A549 (cell line): ENCODE data around the gene KCNG2.

Experiments
- CBX8 ChIP-seq: fragments of 200-600 bp; sonication (generic); IDR thresholded peaks from 2 replicates; pipeline ENCODE4 v1.6.1; 2016
- CTCF ChIP-seq: fragments of >200 bp; sonication (Bioruptor Twin); formaldehyde crosslinking; IDR thresholded peaks from 3 replicates; pipeline ENCODE4 v1.5.1; 2016
- GATA3 ChIP-seq: IDR thresholded peaks from 2 replicates; pipeline ENCODE4 v1.6.1; 2012; ENCODE audit warnings: borderline replicate concordance
- HDAC2 ChIP-seq: fragments of 200-600 bp; sonication (generic); IDR thresholded peaks from 2 replicates; pipeline ENCODE4 v1.6.1; 2016
- JUN ChIP-seq, 2 experiments: fragments of >200 bp; sonication (Bioruptor Twin); formaldehyde crosslinking; IDR thresholded peaks; 2 replicates in 1 of 2; 3 replicates in 1 of 2; pipeline ENCODE4 v1.6.1; 2016 to 2017
- JUNB ChIP-seq: fragments of >200 bp; sonication (Bioruptor Twin); formaldehyde crosslinking; IDR thresholded peaks from 2 replicates; pipeline ENCODE4 v1.6.1; 2016
- MAX ChIP-seq: IDR thresholded peaks from 2 replicates; pipeline ENCODE4 v1.6.1; 2012
- MAZ ChIP-seq: fragments of 150-350 bp; IDR thresholded peaks from 2 replicates; pipeline ENCODE4 v1.6.1; 2014; ENCODE audit warnings: antibody characterized with exemption, low read depth, low read length, borderline replicate concordance
- PBX3 ChIP-seq: IDR thresholded peaks from 2 replicates; pipeline ENCODE4 v1.6.1; 2012
- POLR2A ChIP-seq: IDR thresholded peaks from 2 replicates; pipeline ENCODE4 v1.6.1; 2012; ENCODE audit warnings: mild to moderate bottlenecking, low read length
- REST ChIP-seq: fragments of 200-600 bp; sonication (generic); IDR thresholded peaks from 2 replicates; pipeline ENCODE4 v1.6.1; 2016; ENCODE audit warnings: antibody characterized with exemption, mild to moderate bottlenecking, moderate library complexity
- RFX5 ChIP-seq: fragments of 450-650 bp; IDR thresholded peaks from 2 replicates; pipeline ENCODE4 v1.7.1; 2014; ENCODE audit warnings: antibody characterized with exemption, mild to moderate bottlenecking, moderate library complexity
- TP53 ChIP-seq: fragments of 250-450 bp; sonication (Bioruptor Pico); IDR thresholded peaks from 2 replicates; pipeline ENCODE4 v1.5.0; 2021; ENCODE audit warnings: mild to moderate bottlenecking, moderate library complexity
- ZNF302 ChIP-seq: fragments of 250-450 bp; sonication (Bioruptor Pico); IDR thresholded peaks from 2 replicates; pipeline ENCODE4 v1.9.0; 2021; ENCODE audit warnings: inconsistent platforms, mild to moderate bottlenecking, moderate library complexity

GRCh38 chr18:79903071-79903635 is 105.4 kb downstream of the KCNG2 start:
- no peak for TF ChIP-seq MAZ
- no peak for TF ChIP-seq CTCF
- no peak for TF ChIP-seq RFX5
- no peak for TF ChIP-seq MAX
- no peak for TF ChIP-seq TP53 (CRISPR knock-in tag)
- TF ChIP-seq GATA3 = no peak
- TF ChIP-seq REST = no peak
- no peak for TF ChIP-seq HDAC2
- TF ChIP-seq JUN (IDR thresholded peaks at IDR 0.05) = no peak
- no peak for TF ChIP-seq ZNF302 (CRISPR knock-in tag)
- no peak for TF ChIP-seq JUNB
- no peak for TF ChIP-seq CBX8
- TF ChIP-seq POLR2A = no peak
- no peak for TF ChIP-seq PBX3
